OCI-LY3 (cell line): ENCODE results near the gene ROCK2.

Source experiments
- EZH2phosphoT487 ChIP-seq: fragments of 200-600 bp; shearing (Covaris generic); IDR thresholded peaks from 2 replicates; pipeline ENCODE4 v1.6.1; 2018; ENCODE audit warnings: antibody characterized with exemption, mixed run types, low read depth
- TF ChIP-seq, protein P1 (sequence below): fragments of 200-600, 300-600 bp; sonication (generic); IDR thresholded peaks from 2 replicates; pipeline ENCODE4 v1.5.1; 2014; ENCODE audit warnings: antibody characterized with exemption, low read length, low read depth

DNA sequence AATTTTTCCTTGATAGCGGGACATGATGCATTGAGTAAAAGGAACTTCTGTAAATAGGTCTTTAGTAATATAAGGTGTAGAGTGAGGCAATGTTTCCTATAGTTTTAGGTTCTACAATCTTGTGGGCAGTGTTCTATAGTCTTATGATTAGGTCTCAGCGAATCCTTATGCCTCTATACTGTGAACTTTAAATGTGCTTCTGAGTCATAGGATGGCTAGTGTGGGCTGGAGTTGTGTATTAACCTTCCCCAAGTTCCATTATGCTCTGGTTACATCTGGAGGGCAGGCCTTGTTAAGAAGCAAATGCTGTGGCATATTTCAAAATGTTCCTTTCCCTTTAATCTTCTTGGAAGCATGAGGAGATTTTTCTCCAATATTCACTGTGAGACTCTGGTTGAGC lies 73.5 kb downstream of the ROCK2 start:
- TF ChIP-seq, protein P1, sequence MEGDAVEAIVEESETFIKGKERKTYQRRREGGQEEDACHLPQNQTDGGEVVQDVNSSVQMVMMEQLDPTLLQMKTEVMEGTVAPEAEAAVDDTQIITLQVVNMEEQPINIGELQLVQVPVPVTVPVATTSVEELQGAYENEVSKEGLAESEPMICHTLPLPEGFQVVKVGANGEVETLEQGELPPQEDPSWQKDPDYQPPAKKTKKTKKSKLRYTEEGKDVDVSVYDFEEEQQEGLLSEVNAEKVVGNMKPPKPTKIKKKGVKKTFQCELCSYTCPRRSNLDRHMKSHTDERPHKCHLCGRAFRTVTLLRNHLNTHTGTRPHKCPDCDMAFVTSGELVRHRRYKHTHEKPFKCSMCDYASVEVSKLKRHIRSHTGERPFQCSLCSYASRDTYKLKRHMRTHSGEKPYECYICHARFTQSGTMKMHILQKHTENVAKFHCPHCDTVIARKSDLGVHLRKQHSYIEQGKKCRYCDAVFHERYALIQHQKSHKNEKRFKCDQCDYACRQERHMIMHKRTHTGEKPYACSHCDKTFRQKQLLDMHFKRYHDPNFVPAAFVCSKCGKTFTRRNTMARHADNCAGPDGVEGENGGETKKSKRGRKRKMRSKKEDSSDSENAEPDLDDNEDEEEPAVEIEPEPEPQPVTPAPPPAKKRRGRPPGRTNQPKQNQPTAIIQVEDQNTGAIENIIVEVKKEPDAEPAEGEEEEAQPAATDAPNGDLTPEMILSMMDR, result no peak
- TF ChIP-seq EZH2phosphoT487, result no peak
